Stimulated activated CD4-positive, alpha-beta T cell treated with anti-CD3 and anti-CD28 coated beads, TNF-alpha, amount 100 ng/mL, for 48 hours (primary cell): ENCODE data around the gene USP37.

Source experiments
- DNase-seq, 3 donors: peaks; one replicate each; pipeline ENCODE4 v3.0.0-alpha.2; 2020; ENCODE audit warnings: low read depth in 3 of 3

USP37 gene

GRCh38 chr2:218402491-218402901, 165.7 kb downstream of the USP37 start:
- no peak for DNase-seq

- DNase-seq: no peak
Observed at GRCh38 chr2:218401890-218402289, 166.3 kb downstream of the USP37 start.

- no peak for DNase-seq
Observed at GRCh38 chr2:218400930-218401881, 166.9 kb downstream of the USP37 start.
